Caco-2 (cell line): ENCODE data around the gene CYP17A1. TPM values are rescaled to one million over a fixed set of nuclear protein-coding genes. Genes with fewer than 3 reads are reported as not detected.

Source experiments
- BruUV-seq: library from RNA; stranded (reverse); fragments of 400-500 nt; replicated peaks from 2 replicates; lab custom pipeline; 2021; lab: Mats Ljungman, UMichigan
- CTCF ChIA-PET: fragments of 300-600 bp; sonication (Branson Sonifier 250); formaldehyde crosslinking; loops from one replicate; lab custom pipeline; 2022; ENCODE audit warnings: antibody characterized with exemption; lab: Charles Lee
- POLR2A ChIA-PET: fragments of 300-600 bp; sonication (Branson Sonifier 250); formaldehyde crosslinking; loops from one replicate; lab custom pipeline; 2022; ENCODE audit warnings: antibody characterized with exemption; lab: Charles Lee
- DNase-seq, 2 experiments: peaks; one replicate each; pipeline versions ENCODE4 v3.0.0 to v3.0.0-alpha.2; 2020 to 2022
- H3K27me3 ChIP-seq: replicated peaks from 2 replicates; pipeline ENCODE4 v1.6.0; 2011; ENCODE audit warnings: low read length; ENCODE audit not compliant: control insufficient read depth, insufficient read depth
- H3K36me3 ChIP-seq: 2 replicates; pipeline ENCODE4 v1.5.1; 2011; ENCODE audit warnings: low read length; ENCODE audit not compliant: control insufficient read depth, insufficient read depth
- H3K4me1 ChIP-seq: fragments of 250-450 bp; sonication (Bioruptor Pico); 2 replicates; pipeline ENCODE4 v1.5.1; 2020; ENCODE audit warnings: mild to moderate bottlenecking
- H3K4me3 ChIP-seq: 2 replicates; pipeline ENCODE4 v1.5.1; 2011; ENCODE audit warnings: low read depth, mild to moderate bottlenecking, control low read depth, low read length
- H3K9me3 ChIP-seq: fragments of 250-450 bp; sonication (Bioruptor Pico); 2 replicates; pipeline ENCODE4 v1.5.1; 2020; ENCODE audit warnings: mild to moderate bottlenecking, moderate library complexity
- H3K27ac Mint-ChIP-seq: one replicate; pipeline ENCODE4 v1.8.0; 2022; ENCODE audit warnings: mixed read lengths; ENCODE audit not compliant: unreplicated experiment
- H3K27me3 Mint-ChIP-seq: one replicate; pipeline ENCODE4 v1.8.0; 2022; ENCODE audit warnings: mixed read lengths; ENCODE audit not compliant: insufficient read depth, unreplicated experiment
- H3K36me3 Mint-ChIP-seq: one replicate; pipeline ENCODE4 v1.8.0; 2022; ENCODE audit warnings: mild to moderate bottlenecking, mixed read lengths; ENCODE audit not compliant: insufficient read depth, unreplicated experiment
- H3K4me1 Mint-ChIP-seq: one replicate; pipeline ENCODE4 v1.8.0; 2022; ENCODE audit warnings: low read depth, mixed read lengths; ENCODE audit not compliant: unreplicated experiment
- H3K4me3 Mint-ChIP-seq: one replicate; pipeline ENCODE4 v1.8.0; 2022; ENCODE audit warnings: mild to moderate bottlenecking, moderate library complexity, mixed read lengths; ENCODE audit not compliant: unreplicated experiment
- H3K9me3 Mint-ChIP-seq: one replicate; pipeline ENCODE4 v1.8.0; 2022; ENCODE audit warnings: mixed read lengths; ENCODE audit not compliant: unreplicated experiment
- intact Hi-C: fragments of 100-400 bp; cut with micrococcal nuclease; formaldehyde crosslinking; loops from one replicate; pipeline ENCODE4 v1.10.0; 2022; ENCODE audit not compliant: unreplicated experiment
- total RNA-seq: library from RNA; stranded (reverse); gene quantifications from 2 replicates; pipeline ENCODE4 v1.2.3, GENCODE V29; 2022
- TF ChIP-seq, protein P1 (sequence below), 2 experiments: fragments of 200-600 bp in 1 of 2; IDR thresholded peaks; 1 replicate in 1 of 2; 2 replicates in 1 of 2; pipeline versions ENCODE4 v1.5.1 to v1.8.0; 2011 to 2022; ENCODE audit warnings: antibody characterized with exemption in 1 of 2, control low read depth in 1 of 2, inconsistent platforms in 1 of 2, low read depth in 1 of 2, low read length in 1 of 2, mild to moderate bottlenecking in 1 of 2, moderate library complexity in 1 of 2; ENCODE audit not compliant: insufficient read depth in 1 of 2, severe bottlenecking in 1 of 2, unreplicated experiment in 1 of 2

The CYP17A1 gene
- total RNA-seq, 1 experiment from 2014 or later: not detected

DNA sequence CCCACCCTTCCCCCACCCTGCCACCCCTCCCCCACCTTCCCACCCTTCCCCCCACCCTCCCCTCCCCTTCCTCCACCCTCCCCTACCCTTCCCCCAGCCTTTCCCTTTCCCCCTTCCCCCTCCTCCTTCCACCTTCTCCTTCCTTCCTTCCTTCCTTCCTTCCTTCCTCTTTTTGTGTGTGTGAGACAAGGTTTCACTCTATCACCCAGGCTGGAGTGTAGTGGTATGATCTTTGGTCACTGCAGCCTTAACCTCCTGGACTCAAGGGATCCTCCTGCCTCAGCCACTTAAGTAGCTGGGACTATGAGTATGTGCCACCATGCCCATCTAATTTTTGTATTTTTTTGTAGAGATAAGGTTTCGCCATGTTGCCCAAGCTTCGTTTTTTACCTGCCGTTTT is 35.2 kb downstream of the CYP17A1 start:
- Mint-ChIP-seq H3K36me3 (peaks cover 14% of the 10 kb centered on the region), H3K27ac (peak overlapping the region; percentile 54), H3K9me3 (no peaks in the 10 kb centered on the region), H3K27me3 (no peaks in the 10 kb centered on the region), H3K4me3 (no peak overlapping the region), H3K4me1 (peaks cover 7% of the 10 kb centered on the region)
- H3K36me3 ChIP-seq: no peaks in the 10 kb centered on the region; the same call in 1 of the 2 replicates
- H3K4me3 ChIP-seq: no peak overlapping the region
- H3K4me1 ChIP-seq: no peaks in the 10 kb centered on the region
- no TSS peak for BruUV-seq
- DNase-seq: no peak
- intact Hi-C loops: no loop called here
- TF ChIP-seq, protein P1, sequence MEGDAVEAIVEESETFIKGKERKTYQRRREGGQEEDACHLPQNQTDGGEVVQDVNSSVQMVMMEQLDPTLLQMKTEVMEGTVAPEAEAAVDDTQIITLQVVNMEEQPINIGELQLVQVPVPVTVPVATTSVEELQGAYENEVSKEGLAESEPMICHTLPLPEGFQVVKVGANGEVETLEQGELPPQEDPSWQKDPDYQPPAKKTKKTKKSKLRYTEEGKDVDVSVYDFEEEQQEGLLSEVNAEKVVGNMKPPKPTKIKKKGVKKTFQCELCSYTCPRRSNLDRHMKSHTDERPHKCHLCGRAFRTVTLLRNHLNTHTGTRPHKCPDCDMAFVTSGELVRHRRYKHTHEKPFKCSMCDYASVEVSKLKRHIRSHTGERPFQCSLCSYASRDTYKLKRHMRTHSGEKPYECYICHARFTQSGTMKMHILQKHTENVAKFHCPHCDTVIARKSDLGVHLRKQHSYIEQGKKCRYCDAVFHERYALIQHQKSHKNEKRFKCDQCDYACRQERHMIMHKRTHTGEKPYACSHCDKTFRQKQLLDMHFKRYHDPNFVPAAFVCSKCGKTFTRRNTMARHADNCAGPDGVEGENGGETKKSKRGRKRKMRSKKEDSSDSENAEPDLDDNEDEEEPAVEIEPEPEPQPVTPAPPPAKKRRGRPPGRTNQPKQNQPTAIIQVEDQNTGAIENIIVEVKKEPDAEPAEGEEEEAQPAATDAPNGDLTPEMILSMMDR (IDR thresholded peaks at IDR 0.05; ENCODE audit: insufficient read depth in 1 of 2, low read depth in 1 of 2, low read length in 1 of 2, severe bottlenecking in 1 of 2, unreplicated experiment in 1 of 2): no peak
- H3K9me3 ChIP-seq: no peaks in the 10 kb centered on the region
- CTCF ChIA-PET: interaction anchor here (0.6 to 0.7 kb wide), 3 partner anchors 30 to 100 kb away, joined by 3 to 5 read pairs (median 3); no protein-coding TSS in a partner anchor
- no peaks in the 10 kb centered on the region for H3K27me3 ChIP-seq
- POLR2A ChIA-PET: no interaction called here

DNA sequence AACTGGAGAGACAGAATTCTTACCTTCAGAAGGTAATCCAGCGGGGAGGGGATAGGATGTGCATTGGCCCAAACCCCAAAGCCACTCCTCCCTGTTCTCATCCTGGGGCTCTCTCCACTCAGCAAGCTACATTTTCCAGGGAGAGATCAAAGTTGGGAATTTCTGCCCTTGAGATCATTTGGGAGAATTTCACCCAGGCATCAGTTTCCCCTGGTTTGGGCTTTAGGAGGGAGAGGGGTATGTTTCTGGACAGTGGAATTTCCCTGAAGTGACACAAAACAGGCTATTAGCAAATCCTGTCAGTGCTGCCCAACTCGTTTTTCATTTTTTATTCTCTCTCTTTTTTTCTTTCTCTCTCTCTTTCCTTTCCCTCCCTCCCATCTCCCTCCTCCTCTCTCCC is 35.7 kb downstream of the CYP17A1 start:
- no TSS peak for BruUV-seq
- TF ChIP-seq, protein P1 (IDR thresholded peaks at IDR 0.05; ENCODE audit: insufficient read depth in 1 of 2, low read depth in 1 of 2, low read length in 1 of 2, severe bottlenecking in 1 of 2, unreplicated experiment in 1 of 2): no peak

DNA sequence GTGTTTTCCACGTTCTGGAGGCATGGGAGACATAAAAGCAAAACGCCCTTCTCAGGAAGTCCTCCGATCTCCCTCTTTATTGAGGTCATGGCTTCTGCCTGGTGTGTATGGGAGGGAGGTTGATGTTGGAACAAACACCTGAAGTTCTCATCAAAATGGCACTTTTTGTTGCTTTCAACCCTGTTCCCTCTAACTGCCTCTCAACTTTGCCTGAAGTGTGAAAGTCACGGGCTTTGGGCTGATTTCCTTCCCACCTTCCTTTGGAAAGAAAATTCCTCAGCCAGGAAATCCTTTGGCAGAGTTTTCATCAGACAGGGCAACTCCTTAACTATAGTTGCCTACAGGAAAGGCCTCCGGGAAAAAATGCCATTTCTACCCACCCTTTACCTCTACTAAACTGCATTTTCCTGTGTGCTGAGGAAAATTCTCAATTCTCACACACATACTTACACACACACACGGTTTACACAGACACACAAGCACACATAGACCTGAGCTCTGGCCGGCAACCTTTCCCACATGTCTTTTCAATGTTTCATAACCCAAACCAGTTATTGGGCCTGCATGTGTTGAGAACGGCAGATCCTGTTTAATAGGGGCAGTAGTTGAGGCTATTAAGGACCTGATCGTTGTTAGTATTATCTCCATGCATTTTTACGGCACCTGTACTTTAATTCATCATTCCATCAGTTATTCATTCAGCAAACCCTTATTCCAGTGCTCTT is 36.4 kb downstream of the CYP17A1 start:
- H3K9me3 ChIP-seq: no peaks in the 10 kb centered on the region
- intact Hi-C loops: no loop called here
- no peaks in the 10 kb centered on the region for H3K27me3 ChIP-seq
- POLR2A ChIA-PET: no interaction called here
- H3K36me3 Mint-ChIP-seq: peaks cover 14% of the 10 kb centered on the region
- CTCF ChIA-PET: interaction anchor here (0.5 kb wide), 1 partner anchor 70 kb away, joined by 4 read pairs; no protein-coding TSS in a partner anchor
- H3K36me3 ChIP-seq: no peaks in the 10 kb centered on the region; the same call in 1 of the 2 replicates
- BruUV-seq: no TSS peak
- TF ChIP-seq, protein P1 (IDR thresholded peaks at IDR 0.05; ENCODE audit: insufficient read depth in 1 of 2, low read depth in 1 of 2, low read length in 1 of 2, severe bottlenecking in 1 of 2, unreplicated experiment in 1 of 2): no peak
- no peak overlapping the region for H3K27ac Mint-ChIP-seq
- no peak for DNase-seq
- H3K4me1 ChIP-seq: no peaks in the 10 kb centered on the region
- no peak overlapping the region for H3K4me3 Mint-ChIP-seq
- H3K27me3 Mint-ChIP-seq: no peaks in the 10 kb centered on the region
- no peak overlapping the region for H3K4me3 ChIP-seq
- H3K4me1 Mint-ChIP-seq: peaks cover 7% of the 10 kb centered on the region
- H3K9me3 Mint-ChIP-seq: no peaks in the 10 kb centered on the region

More for the DNA sequence above, 35.7 kb downstream of the CYP17A1 start:
- Histone ChIP-seq H3K4me1 (no peaks in the 10 kb centered on the region), H3K9me3 (no peaks in the 10 kb centered on the region), H3K27me3 (no peaks in the 10 kb centered on the region), H3K36me3 (no peaks in the 10 kb centered on the region; the same call in 1 of the 2 replicates), H3K4me3 (no peak overlapping the region)
- no peak for DNase-seq
- Mint-ChIP-seq H3K4me3 (no peak overlapping the region), H3K27ac (peak overlapping the region; percentile 54), H3K4me1 (peaks cover 7% of the 10 kb centered on the region), H3K27me3 (no peaks in the 10 kb centered on the region), H3K9me3 (no peaks in the 10 kb centered on the region), H3K36me3 (peaks cover 14% of the 10 kb centered on the region)
- CTCF ChIA-PET: interaction anchor here (0.6 kb wide), 1 partner anchor 33 kb away, joined by 3 read pairs; no protein-coding TSS in a partner anchor
- POLR2A ChIA-PET: no interaction called here
- intact Hi-C loops: no loop called here
